HG03378 (cell line): Measurements from ENCODE around the gene RINT1.
"Not testable (repeated sequence)": the region's sequence is repeated elsewhere in the genome, so short reads cannot be mapped to it uniquely, and the experiment has no call there.

Experiments used
- ATAC-seq: cut with Tn5 transposase; IDR thresholded peaks from one replicate; pipeline ENCODE4 v1.9.1; 2021; ENCODE audit warnings: mild to moderate bottlenecking, moderate library complexity; ENCODE audit not compliant: unreplicated experiment

RINT1 gene

GRCh38 chr7:105596866-105597265 lies 64.9 kb downstream of the RINT1 start:
- no peak for ATAC-seq

- ATAC-seq, result not testable (repeated sequence)
Observed at GRCh38 chr7:105599080-105599479, 67.1 kb downstream of the RINT1 start.

- ATAC-seq, result no peak
Observed at GRCh38 chr7:105599551-105599950, 67.5 kb downstream of the RINT1 start.

GRCh38 chr7:105600720-105601550 lies 68.9 kb downstream of the RINT1 start:
- ATAC-seq, result no peak

- no peak for ATAC-seq
Observed at GRCh38 chr7:105602325-105603305, 70.6 kb downstream of the RINT1 start.

GRCh38 chr7:105610165-105610930 lies 78.3 kb downstream of the RINT1 start:
- ATAC-seq, result no peak

GRCh38 chr7:105611856-105612775 lies 80.1 kb downstream of the RINT1 start:
- ATAC-seq, result no peak

GRCh38 chr7:105612806-105613205 lies 80.8 kb downstream of the RINT1 start:
- no peak for ATAC-seq

- no peak for ATAC-seq
Observed at GRCh38 chr7:105613611-105614330, 81.8 kb downstream of the RINT1 start.

GRCh38 chr7:105614341-105614840 lies 82.4 kb downstream of the RINT1 start:
- no peak for ATAC-seq
